ENCODE results near the gene EPHA1.

- TF ChIP-seq CTCF (IDR thresholded peaks at IDR 0.05; ENCODE audit: low read length) (no peak), EZH2phosphoT487 (IDR thresholded peaks at IDR 0.05; ENCODE audit: low read length) (no peak), EZH2 (optimal IDR thresholded peaks at IDR 0.05; ENCODE audit: low read depth, low read length) (no peak)
Observed at GRCh38 chr7:143376396-143376795, 32.3 kb downstream of the EPHA1 start.
